HEK293 (cell line): ENCODE results near the gene MBD4.
"Not testable (repeated sequence)": the region's sequence is repeated elsewhere in the genome, so short reads cannot be mapped to it uniquely, and the experiment has no call there.

Experiments used
- CTCF ChIA-PET: fragments of 350-600 bp; formaldehyde crosslinking; extraction: SDS; loops from one replicate; lab custom pipeline; 2021; ENCODE audit warnings: antibody characterized with exemption; lab: Yijun Ruan, JAX
- POLR2A ChIA-PET: fragments of 300-600 bp; formaldehyde crosslinking; extraction: SDS; loops from one replicate; lab custom pipeline; 2020; ENCODE audit warnings: antibody characterized with exemption, inconsistent platforms; lab: Yijun Ruan, JAX
- H3K27ac ChIP-seq: fragments of 200-500 bp; sonication (Bioruptor generic); 2 replicates; pipeline ENCODE4 v1.5.1; 2014; ENCODE audit warnings: low read depth, low read length, control low read depth, inconsistent platforms; ENCODE audit errors: extremely low read depth
- H3K36me3 ChIP-seq, 2 experiments: fragments of 200-500 bp in 1 of 2; sonication (Bioruptor generic) in 1 of 2; 1 replicate in 1 of 2; 2 replicates in 1 of 2; pipeline ENCODE4 v1.5.1; 2014 to 2017; ENCODE audit warnings: inconsistent platforms in 2 of 2, low read length in 2 of 2; ENCODE audit not compliant: control insufficient read depth in 2 of 2, insufficient read depth in 1 of 2
- H3K4me1 ChIP-seq: fragments of 200-500 bp; sonication (Bioruptor generic); 2 replicates; pipeline ENCODE4 v1.5.1; 2014; ENCODE audit warnings: mild to moderate bottlenecking, low read length, inconsistent platforms; ENCODE audit not compliant: control insufficient read depth, insufficient read depth
- H3K4me3 ChIP-seq: 2 replicates; pipeline ENCODE4 v1.5.1; 2011; ENCODE audit warnings: low read depth, mild to moderate bottlenecking, control low read depth, low read length, moderate library complexity
- H3K9me3 ChIP-seq: fragments of 200-500 bp; sonication (Bioruptor generic); 2 replicates; pipeline ENCODE4 v1.5.1; 2014; ENCODE audit warnings: low read depth, low read length, inconsistent platforms; ENCODE audit not compliant: control insufficient read depth, insufficient read depth
- ZBTB21 ChIP-seq: fragments of 450-650 bp; formaldehyde crosslinking; IDR thresholded peaks from 2 replicates; pipeline ENCODE4 v1.5.1; 2017; ENCODE audit warnings: missing biosample characterization, missing genetic modification characterization
- ZNF133 ChIP-seq: fragments of 450-650 bp; formaldehyde crosslinking; IDR thresholded peaks from 2 replicates; pipeline ENCODE4 v1.5.1; 2016; ENCODE audit warnings: missing biosample characterization, missing genetic modification characterization
- ZNF175 ChIP-seq: fragments of 450-650 bp; formaldehyde crosslinking; IDR thresholded peaks from 2 replicates; pipeline ENCODE4 v1.5.1; 2016; ENCODE audit warnings: missing biosample characterization, missing genetic modification characterization
- ZNF37A ChIP-seq: fragments of 450-650 bp; IDR thresholded peaks from 2 replicates; pipeline ENCODE4 v1.5.1; 2018; ENCODE audit warnings: missing biosample characterization, missing genetic modification characterization
- ZNF629 ChIP-seq: fragments of 450-650 bp; formaldehyde crosslinking; IDR thresholded peaks from 2 replicates; pipeline ENCODE4 v1.5.1; 2017; ENCODE audit warnings: missing biosample characterization, missing genetic modification characterization
- TF ChIP-seq, protein P1 (sequence below): fragments of 450-650 bp; formaldehyde crosslinking; conservative IDR thresholded peaks from 2 replicates; pipeline ENCODE4 v1.5.1; 2016; ENCODE audit warnings: low read depth, missing biosample characterization, missing genetic modification characterization
- TF ChIP-seq, protein P2 (sequence below): fragments of 450-650 bp; formaldehyde crosslinking; IDR thresholded peaks from 2 replicates; pipeline ENCODE4 v1.5.1; 2016; ENCODE audit warnings: missing biosample characterization, missing genetic modification characterization
- TF ChIP-seq, protein P3 (sequence below): fragments of 450-650 bp; formaldehyde crosslinking; IDR thresholded peaks from 2 replicates; pipeline ENCODE4 v1.5.1; 2017; ENCODE audit warnings: missing biosample characterization, missing genetic modification characterization
- TF ChIP-seq, protein P4 (sequence below): fragments of 450-650 bp; formaldehyde crosslinking; IDR thresholded peaks from 2 replicates; pipeline ENCODE4 v1.5.1; 2016; ENCODE audit warnings: missing biosample characterization, missing genetic modification characterization

MBD4 gene

DNA sequence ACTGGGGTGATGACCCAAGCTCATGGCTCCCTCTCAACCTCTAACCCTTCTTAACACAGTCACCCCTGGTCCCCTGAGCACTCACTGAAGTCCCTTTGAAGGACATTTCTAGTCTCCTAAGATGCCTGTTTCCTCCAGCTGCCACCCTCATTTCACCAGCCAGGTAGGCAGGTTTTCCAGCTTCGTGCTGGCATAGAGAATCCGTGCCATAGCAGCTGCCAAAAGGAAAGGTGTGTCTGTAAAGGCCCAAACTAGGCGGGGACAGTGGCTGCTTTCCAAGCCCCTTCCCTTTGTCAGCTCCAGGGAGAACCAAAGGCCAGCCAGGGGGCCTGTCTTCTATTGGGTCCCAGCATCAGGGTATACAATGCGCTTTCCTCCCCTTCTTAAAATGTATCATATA lies 48.2 kb downstream of the MBD4 start:
- H3K36me3 ChIP-seq: peaks cover 0 to 89% of the 10 kb centered on the region in 2 experiments; a peak in 2 of 3 replicates

DNA sequence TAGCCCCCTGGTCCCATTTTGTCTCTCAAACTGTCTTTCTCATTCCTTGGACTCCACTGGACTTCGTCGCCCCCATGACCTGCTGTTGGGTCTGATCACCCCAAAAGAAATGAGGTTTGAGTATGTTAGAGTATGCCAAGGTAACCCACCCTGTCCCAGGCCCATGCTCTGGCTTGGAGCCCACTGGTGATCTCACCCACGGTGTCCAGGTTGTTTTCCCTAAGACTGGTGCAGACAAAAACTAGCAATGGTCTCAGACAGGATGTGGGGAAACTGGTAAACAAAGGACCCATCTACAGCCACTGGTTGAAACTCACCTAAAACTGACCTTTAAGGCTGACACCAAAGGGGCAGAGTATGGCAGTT lies 50.2 kb downstream of the MBD4 start:
- Histone ChIP-seq H3K36me3 (peaks cover 0 to 72% of the 10 kb centered on the region in 2 experiments; a peak in 2 of 3 replicates), H3K4me3 (no peak overlapping the region), H3K27ac (no peak overlapping the region), H3K9me3 (no peaks in the 10 kb centered on the region), H3K4me1 (no peaks in the 10 kb centered on the region)
- ChIA-PET POLR2A (no interaction called here), CTCF (no interaction called here)
- TF ChIP-seq, protein P1, sequence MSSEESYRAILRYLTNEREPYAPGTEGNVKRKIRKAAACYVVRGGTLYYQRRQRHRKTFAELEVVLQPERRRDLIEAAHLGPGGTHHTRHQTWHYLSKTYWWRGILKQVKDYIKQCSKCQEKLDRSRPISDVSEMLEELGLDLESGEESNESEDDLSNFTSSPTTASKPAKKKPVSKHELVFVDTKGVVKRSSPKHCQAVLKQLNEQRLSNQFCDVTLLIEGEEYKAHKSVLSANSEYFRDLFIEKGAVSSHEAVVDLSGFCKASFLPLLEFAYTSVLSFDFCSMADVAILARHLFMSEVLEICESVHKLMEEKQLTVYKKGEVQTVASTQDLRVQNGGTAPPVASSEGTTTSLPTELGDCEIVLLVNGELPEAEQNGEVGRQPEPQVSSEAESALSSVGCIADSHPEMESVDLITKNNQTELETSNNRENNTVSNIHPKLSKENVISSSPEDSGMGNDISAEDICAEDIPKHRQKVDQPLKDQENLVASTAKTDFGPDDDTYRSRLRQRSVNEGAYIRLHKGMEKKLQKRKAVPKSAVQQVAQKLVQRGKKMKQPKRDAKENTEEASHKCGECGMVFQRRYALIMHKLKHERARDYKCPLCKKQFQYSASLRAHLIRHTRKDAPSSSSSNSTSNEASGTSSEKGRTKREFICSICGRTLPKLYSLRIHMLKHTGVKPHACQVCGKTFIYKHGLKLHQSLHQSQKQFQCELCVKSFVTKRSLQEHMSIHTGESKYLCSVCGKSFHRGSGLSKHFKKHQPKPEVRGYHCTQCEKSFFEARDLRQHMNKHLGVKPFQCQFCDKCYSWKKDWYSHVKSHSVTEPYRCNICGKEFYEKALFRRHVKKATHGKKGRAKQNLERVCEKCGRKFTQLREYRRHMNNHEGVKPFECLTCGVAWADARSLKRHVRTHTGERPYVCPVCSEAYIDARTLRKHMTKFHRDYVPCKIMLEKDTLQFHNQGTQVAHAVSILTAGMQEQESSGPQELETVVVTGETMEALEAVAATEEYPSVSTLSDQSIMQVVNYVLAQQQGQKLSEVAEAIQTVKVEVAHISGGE (tag by site-specific recombination): no peak
- TF ChIP-seq, protein P2, sequence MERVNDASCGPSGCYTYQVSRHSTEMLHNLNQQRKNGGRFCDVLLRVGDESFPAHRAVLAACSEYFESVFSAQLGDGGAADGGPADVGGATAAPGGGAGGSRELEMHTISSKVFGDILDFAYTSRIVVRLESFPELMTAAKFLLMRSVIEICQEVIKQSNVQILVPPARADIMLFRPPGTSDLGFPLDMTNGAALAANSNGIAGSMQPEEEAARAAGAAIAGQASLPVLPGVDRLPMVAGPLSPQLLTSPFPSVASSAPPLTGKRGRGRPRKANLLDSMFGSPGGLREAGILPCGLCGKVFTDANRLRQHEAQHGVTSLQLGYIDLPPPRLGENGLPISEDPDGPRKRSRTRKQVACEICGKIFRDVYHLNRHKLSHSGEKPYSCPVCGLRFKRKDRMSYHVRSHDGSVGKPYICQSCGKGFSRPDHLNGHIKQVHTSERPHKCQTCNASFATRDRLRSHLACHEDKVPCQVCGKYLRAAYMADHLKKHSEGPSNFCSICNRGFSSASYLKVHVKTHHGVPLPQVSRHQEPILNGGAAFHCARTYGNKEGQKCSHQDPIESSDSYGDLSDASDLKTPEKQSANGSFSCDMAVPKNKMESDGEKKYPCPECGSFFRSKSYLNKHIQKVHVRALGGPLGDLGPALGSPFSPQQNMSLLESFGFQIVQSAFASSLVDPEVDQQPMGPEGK (tag by site-specific recombination): no peak
- no peak for TF ChIP-seq ZNF175
- TF ChIP-seq, protein P3, sequence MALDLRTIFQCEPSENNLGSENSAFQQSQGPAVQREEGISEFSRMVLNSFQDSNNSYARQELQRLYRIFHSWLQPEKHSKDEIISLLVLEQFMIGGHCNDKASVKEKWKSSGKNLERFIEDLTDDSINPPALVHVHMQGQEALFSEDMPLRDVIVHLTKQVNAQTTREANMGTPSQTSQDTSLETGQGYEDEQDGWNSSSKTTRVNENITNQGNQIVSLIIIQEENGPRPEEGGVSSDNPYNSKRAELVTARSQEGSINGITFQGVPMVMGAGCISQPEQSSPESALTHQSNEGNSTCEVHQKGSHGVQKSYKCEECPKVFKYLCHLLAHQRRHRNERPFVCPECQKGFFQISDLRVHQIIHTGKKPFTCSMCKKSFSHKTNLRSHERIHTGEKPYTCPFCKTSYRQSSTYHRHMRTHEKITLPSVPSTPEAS (tag by site-specific recombination): no peak
- TF ChIP-seq ZNF37A: no peak
- no peak for TF ChIP-seq ZNF133 (tag by site-specific recombination)
- TF ChIP-seq, protein P4, sequence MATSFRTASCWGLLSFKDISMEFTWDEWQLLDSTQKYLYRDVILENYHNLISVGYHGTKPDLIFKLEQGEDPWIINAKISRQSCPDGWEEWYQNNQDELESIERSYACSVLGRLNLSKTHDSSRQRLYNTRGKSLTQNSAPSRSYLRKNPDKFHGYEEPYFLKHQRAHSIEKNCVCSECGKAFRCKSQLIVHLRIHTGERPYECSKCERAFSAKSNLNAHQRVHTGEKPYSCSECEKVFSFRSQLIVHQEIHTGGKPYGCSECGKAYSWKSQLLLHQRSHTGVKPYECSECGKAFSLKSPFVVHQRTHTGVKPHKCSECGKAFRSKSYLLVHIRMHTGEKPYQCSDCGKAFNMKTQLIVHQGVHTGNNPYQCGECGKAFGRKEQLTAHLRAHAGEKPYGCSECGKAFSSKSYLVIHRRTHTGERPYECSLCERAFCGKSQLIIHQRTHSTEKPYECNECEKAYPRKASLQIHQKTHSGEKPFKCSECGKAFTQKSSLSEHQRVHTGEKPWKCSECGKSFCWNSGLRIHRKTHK (tag by site-specific recombination): no peak

More for the DNA sequence above, 48.2 kb downstream of the MBD4 start:
- POLR2A ChIA-PET, H3K27ac ChIP-seq, CTCF ChIA-PET, H3K4me3 ChIP-seq, H3K9me3 ChIP-seq, H3K4me1 ChIP-seq: not testable (repeated sequence)

DNA sequence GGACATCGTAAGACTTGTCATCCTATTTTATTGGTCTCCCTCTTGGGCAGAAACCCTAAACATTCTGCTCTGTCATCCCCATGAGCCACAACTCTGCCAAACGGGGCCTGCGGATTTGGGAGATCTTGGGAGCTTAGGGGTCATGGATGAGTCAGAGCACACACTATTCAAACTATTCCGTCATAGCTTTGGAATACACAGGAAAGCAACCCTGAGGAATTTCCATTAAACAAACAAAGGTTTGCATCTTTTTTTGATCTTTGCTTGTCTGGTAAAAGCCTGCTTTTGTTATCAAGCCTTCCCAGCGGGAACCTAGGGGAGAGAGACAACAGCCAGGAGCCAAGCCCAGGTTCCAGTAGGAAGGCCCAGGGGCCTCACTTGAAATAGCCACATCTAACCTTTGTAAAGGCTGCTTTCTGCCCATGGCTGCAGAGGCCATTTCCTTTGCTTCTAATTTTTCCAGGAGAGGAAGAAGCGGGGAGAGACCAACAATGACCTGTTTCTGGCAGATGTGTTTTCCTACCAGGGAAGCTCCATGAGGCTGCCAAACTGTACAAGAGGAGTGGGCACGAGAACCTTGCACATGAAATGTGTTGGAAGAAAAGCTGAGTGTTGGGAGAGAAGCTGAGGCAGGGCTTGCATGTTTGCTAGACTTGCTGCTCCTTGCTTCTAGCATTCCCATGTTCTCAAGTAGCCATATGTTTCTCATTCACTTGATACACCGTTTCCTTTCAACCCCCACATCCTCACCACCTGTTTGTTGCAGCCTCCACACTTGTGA lies 50.8 kb downstream of the MBD4 start:
- H3K4me1 ChIP-seq: not testable (repeated sequence)

More for the DNA sequence above, 50.8 kb downstream of the MBD4 start:
- CTCF ChIA-PET, H3K4me3 ChIP-seq, H3K9me3 ChIP-seq: not testable (repeated sequence)
- POLR2A ChIA-PET: interaction anchor here (0.6 kb wide), 1 partner anchor 13 kb away, joined by 5 read pairs; no protein-coding TSS in a partner anchor
- TF ChIP-seq ZNF629 (tag by site-specific recombination): peak; percentile 66
- TF ChIP-seq ZBTB21 (tag by site-specific recombination): 0 out of 2 replicates have a peak, but pooled peaks have one; percentile 55
- TF ChIP-seq, all 188 proteins: peak for 2; not testable (repeated sequence) for 186
- not testable (repeated sequence) for H3K27ac ChIP-seq
- peaks cover 0 to 67% of the 10 kb centered on the region in 2 experiments; a peak in 2 of 3 replicates for H3K36me3 ChIP-seq
